Liver (tissue), 9 donors: ENCODE results near the gene HIPK1. TPM values are rescaled to one million over a fixed set of nuclear protein-coding genes. Genes with fewer than 3 reads are reported as not detected.
A peak's percentile ranks its signal among the peaks of the same experiment; 100 is the strongest.

Experiments used
- DNase-seq: peaks from one replicate; pipeline ENCODE4 v3.0.0-alpha.2; 2017; ENCODE audit warnings: low spot score
- H3K27ac ChIP-seq, 2 donors: one replicate each; pipeline ENCODE4 v1.7.0; 2013; ENCODE audit warnings: inconsistent platforms in 2 of 2, low read length in 2 of 2, control low read depth in 1 of 2, low read depth in 1 of 2, mild to moderate bottlenecking in 1 of 2
- H3K27me3 ChIP-seq, 4 donors: one replicate each; pipeline versions ENCODE4 v1.6.1 to v1.7.0; 2013; ENCODE audit warnings: low read length in 3 of 4, inconsistent platforms in 1 of 4, mild to moderate bottlenecking in 1 of 4, moderate library complexity in 1 of 4; ENCODE audit not compliant: control insufficient read depth in 4 of 4, insufficient read depth in 4 of 4
- H3K36me3 ChIP-seq, 4 donors: one replicate each; pipeline versions ENCODE4 v1.6.1 to v1.7.0; 2013; ENCODE audit warnings: low read length in 3 of 4, mild to moderate bottlenecking in 3 of 4, low read depth in 1 of 4, moderate library complexity in 1 of 4; ENCODE audit not compliant: control insufficient read depth in 4 of 4, insufficient read depth in 3 of 4
- H3K4me1 ChIP-seq, 4 donors: one replicate each; pipeline versions ENCODE4 v1.6.1 to v1.7.0; 2013; ENCODE audit warnings: low read length in 3 of 4, mild to moderate bottlenecking in 3 of 4, moderate library complexity in 1 of 4; ENCODE audit not compliant: control insufficient read depth in 4 of 4, insufficient read depth in 4 of 4
- H3K4me3 ChIP-seq, 3 donors: one replicate each; pipeline versions ENCODE4 v1.6.1 to v1.7.0; 2013; ENCODE audit warnings: low read length in 3 of 3, control low read depth in 1 of 3, low read depth in 1 of 3, mild to moderate bottlenecking in 1 of 3
- H3K9ac ChIP-seq, 2 donors: one replicate each; pipeline ENCODE4 v1.7.0; 2013; ENCODE audit warnings: low read length in 2 of 2, mild to moderate bottlenecking in 2 of 2, moderate library complexity in 2 of 2, control low read depth in 1 of 2, low read depth in 1 of 2
- H3K9me3 ChIP-seq, 4 donors: one replicate each; pipeline versions ENCODE4 v1.6.1 to v1.7.0; 2013; ENCODE audit warnings: low read length in 3 of 4; ENCODE audit not compliant: control insufficient read depth in 4 of 4
- EGR1 ChIP-seq, 2 donors: IDR thresholded peaks; 2 replicates each; pipeline ENCODE4 v1.6.1; 2016 to 2018; ENCODE audit warnings: antibody characterized with exemption in 2 of 2, low read depth in 2 of 2
- FOXA1 ChIP-seq: IDR thresholded peaks from 2 replicates; pipeline ENCODE4 v1.6.1; 2016; ENCODE audit warnings: antibody characterized with exemption
- FOXA2 ChIP-seq: IDR thresholded peaks from 2 replicates; pipeline ENCODE4 v1.6.1; 2016; ENCODE audit warnings: antibody characterized with exemption
- GABPA ChIP-seq, 2 donors: IDR thresholded peaks in 1 of 2; conservative IDR thresholded peaks in 1 of 2; 2 replicates each; pipeline ENCODE4 v1.6.1; 2016; ENCODE audit warnings: antibody characterized with exemption in 2 of 2, mild to moderate bottlenecking in 1 of 2, moderate library complexity in 1 of 2
- HNF4A ChIP-seq, 2 donors: conservative IDR thresholded peaks; 2 replicates each; pipeline ENCODE4 v1.6.1; 2016; ENCODE audit warnings: antibody characterized with exemption in 2 of 2, mild to moderate bottlenecking in 2 of 2
- HNF4G ChIP-seq: IDR thresholded peaks from 2 replicates; pipeline ENCODE4 v1.6.1; 2016; ENCODE audit warnings: antibody characterized with exemption
- JUND ChIP-seq, 2 donors: IDR thresholded peaks; 2 replicates each; pipeline ENCODE4 v1.6.1; 2016; ENCODE audit warnings: antibody characterized with exemption in 2 of 2
- NR2F2 ChIP-seq: IDR thresholded peaks from 2 replicates; pipeline ENCODE4 v1.6.1; 2016; ENCODE audit warnings: antibody characterized with exemption
- RAD21 ChIP-seq, 2 donors: IDR thresholded peaks; 2 replicates each; pipeline ENCODE4 v1.6.1; 2016; ENCODE audit warnings: antibody characterized with exemption in 2 of 2, mild to moderate bottlenecking in 2 of 2
- RXRA ChIP-seq, 2 donors: IDR thresholded peaks; 2 replicates each; pipeline ENCODE4 v1.6.1; 2017 to 2018; ENCODE audit warnings: antibody characterized with exemption in 2 of 2, mild to moderate bottlenecking in 1 of 2
- SP1 ChIP-seq: IDR thresholded peaks from 2 replicates; pipeline ENCODE4 v1.6.1; 2018; ENCODE audit warnings: antibody characterized with exemption, mild to moderate bottlenecking
- TAF1 ChIP-seq: conservative IDR thresholded peaks from 2 replicates; pipeline ENCODE4 v1.6.1; 2016; ENCODE audit warnings: antibody characterized with exemption, mild to moderate bottlenecking
- YY1 ChIP-seq: IDR thresholded peaks from 2 replicates; pipeline ENCODE4 v1.6.1; 2016; ENCODE audit warnings: antibody characterized with exemption, mild to moderate bottlenecking
- WGBS: extraction: QIAGEN DNeasy Blood & Tissue Kit; methylation state at CpG from one replicate; pipeline ENCODE4 v1.1.7; 2013; 5-methylcytosine and 5-hydroxymethylcytosine counted together
- polyA plus RNA-seq, 2 donors: library from polyadenylated mRNA; stranded (reverse) in 1 of 2; unstranded in 1 of 2; fragments of 200-250 nt in 1 of 2; fragments of >200 nt in 1 of 2; fragmentation: Nextera tagmentation in 1 of 2; extraction: Ambion mirVana in 1 of 2; gene quantifications; one replicate each; pipeline versions ENCODE4 v1.2.1 to v1.2.3, GENCODE V29; 2013 to 2015
- total RNA-seq, 2 donors: library from RNA; depleted of rRNA; stranded (reverse); fragments of >200 nt; gene quantifications; one replicate each; pipeline ENCODE4 v1.2.3, GENCODE V29; 2014
- TF ChIP-seq, protein P1 (sequence below): IDR thresholded peaks from 2 replicates; pipeline ENCODE4 v1.6.1; 2016; ENCODE audit warnings: antibody characterized with exemption
- TF ChIP-seq, protein P2 (sequence below): IDR thresholded peaks from 2 replicates; pipeline ENCODE4 v1.6.1; 2016; ENCODE audit warnings: antibody characterized with exemption, mild to moderate bottlenecking
- TF ChIP-seq, protein P3 (sequence below): fragments of 150-350 bp; IDR thresholded peaks from 2 replicates; pipeline ENCODE4 v1.5.1; 2017; ENCODE audit warnings: improper control_type of control experiment, low read depth, low read length; ENCODE audit not compliant: missing input control
- TF ChIP-seq, protein P4 (sequence below): IDR thresholded peaks from 2 replicates; pipeline ENCODE4 v1.6.1; 2016; ENCODE audit warnings: antibody characterized with exemption
- TF ChIP-seq, protein P5 (sequence below): IDR thresholded peaks from 2 replicates; pipeline ENCODE4 v1.6.1; 2016; ENCODE audit warnings: antibody characterized with exemption
- donor health status: healthy.
- donor health status: healthy.
- donor health status: healthy.
- donor health status: healthy.
- donor health status: healthy.

The HIPK1 gene
- total and polyA plus RNA-seq, 4 donors, result 8.7 to 50.2 (median 15.1) TPM

DNA sequence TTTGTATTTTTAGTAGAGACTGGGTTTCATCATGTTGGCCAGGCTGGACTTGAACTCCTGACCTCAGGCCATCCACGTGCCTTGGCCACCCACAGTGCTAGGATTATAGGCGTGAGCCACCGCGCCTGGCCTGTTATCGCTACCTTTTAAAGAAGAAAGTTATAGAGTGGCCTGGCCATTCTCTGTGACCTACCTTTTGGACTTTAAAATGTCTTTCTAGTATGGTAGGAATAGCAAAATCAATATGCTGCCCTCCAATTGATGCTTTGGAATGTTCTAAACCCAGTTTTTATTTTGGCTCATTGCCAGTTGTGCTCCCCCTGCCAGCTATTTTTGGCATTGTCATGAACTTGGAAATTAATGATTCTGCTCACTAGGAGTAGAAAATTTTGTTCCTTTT is 19.9 kb downstream of the HIPK1 start (continued):
- TF ChIP-seq RAD21 (IDR thresholded peaks at IDR 0.05) (peak; percentile 43 to 51), HNF4A (conservative IDR thresholded peaks at IDR 0.05) (peak; percentile 58 to 71), NR2F2 (peak; percentile 36), FOXA2 (no peak)

DNA sequence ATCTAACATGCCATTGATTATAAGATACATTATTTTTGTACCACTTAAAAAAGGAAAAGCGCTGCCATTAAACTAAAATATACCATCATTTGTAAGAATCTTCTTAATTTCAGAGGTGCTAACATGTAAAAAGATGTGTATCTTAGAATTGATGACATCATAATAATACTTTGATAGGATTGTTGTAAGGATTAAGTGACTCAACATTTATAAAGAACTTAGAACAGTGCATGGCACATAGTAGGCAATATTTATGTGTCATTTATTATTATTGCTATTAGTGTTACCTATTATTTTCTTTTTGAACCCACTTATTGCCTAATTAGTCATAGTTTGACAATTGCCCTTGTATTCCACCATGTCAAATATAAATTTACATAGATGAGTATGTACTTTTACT is 21.8 kb downstream of the HIPK1 start:
- TF ChIP-seq TAF1, result no peak
- TF ChIP-seq, protein P1, sequence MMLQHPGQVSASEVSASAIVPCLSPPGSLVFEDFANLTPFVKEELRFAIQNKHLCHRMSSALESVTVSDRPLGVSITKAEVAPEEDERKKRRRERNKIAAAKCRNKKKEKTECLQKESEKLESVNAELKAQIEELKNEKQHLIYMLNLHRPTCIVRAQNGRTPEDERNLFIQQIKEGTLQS, result no peak
- TF ChIP-seq RAD21 (IDR thresholded peaks at IDR 0.05), result no peak
- no peak for TF ChIP-seq YY1
- TF ChIP-seq GABPA (IDR thresholded peaks at IDR 0.05 in 1 of 2, conservative IDR thresholded peaks at IDR 0.05 in 1 of 2), result no peak
- no peak for TF ChIP-seq FOXA1
- TF ChIP-seq HNF4G, result no peak
- TF ChIP-seq, protein P2, sequence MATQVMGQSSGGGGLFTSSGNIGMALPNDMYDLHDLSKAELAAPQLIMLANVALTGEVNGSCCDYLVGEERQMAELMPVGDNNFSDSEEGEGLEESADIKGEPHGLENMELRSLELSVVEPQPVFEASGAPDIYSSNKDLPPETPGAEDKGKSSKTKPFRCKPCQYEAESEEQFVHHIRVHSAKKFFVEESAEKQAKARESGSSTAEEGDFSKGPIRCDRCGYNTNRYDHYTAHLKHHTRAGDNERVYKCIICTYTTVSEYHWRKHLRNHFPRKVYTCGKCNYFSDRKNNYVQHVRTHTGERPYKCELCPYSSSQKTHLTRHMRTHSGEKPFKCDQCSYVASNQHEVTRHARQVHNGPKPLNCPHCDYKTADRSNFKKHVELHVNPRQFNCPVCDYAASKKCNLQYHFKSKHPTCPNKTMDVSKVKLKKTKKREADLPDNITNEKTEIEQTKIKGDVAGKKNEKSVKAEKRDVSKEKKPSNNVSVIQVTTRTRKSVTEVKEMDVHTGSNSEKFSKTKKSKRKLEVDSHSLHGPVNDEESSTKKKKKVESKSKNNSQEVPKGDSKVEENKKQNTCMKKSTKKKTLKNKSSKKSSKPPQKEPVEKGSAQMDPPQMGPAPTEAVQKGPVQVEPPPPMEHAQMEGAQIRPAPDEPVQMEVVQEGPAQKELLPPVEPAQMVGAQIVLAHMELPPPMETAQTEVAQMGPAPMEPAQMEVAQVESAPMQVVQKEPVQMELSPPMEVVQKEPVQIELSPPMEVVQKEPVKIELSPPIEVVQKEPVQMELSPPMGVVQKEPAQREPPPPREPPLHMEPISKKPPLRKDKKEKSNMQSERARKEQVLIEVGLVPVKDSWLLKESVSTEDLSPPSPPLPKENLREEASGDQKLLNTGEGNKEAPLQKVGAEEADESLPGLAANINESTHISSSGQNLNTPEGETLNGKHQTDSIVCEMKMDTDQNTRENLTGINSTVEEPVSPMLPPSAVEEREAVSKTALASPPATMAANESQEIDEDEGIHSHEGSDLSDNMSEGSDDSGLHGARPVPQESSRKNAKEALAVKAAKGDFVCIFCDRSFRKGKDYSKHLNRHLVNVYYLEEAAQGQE, result no peak
- TF ChIP-seq RXRA (IDR thresholded peaks at IDR 0.05), result no peak
- TF ChIP-seq, protein P3, sequence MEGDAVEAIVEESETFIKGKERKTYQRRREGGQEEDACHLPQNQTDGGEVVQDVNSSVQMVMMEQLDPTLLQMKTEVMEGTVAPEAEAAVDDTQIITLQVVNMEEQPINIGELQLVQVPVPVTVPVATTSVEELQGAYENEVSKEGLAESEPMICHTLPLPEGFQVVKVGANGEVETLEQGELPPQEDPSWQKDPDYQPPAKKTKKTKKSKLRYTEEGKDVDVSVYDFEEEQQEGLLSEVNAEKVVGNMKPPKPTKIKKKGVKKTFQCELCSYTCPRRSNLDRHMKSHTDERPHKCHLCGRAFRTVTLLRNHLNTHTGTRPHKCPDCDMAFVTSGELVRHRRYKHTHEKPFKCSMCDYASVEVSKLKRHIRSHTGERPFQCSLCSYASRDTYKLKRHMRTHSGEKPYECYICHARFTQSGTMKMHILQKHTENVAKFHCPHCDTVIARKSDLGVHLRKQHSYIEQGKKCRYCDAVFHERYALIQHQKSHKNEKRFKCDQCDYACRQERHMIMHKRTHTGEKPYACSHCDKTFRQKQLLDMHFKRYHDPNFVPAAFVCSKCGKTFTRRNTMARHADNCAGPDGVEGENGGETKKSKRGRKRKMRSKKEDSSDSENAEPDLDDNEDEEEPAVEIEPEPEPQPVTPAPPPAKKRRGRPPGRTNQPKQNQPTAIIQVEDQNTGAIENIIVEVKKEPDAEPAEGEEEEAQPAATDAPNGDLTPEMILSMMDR, result no peak
- no peak for TF ChIP-seq FOXA2
- TF ChIP-seq, protein P4, sequence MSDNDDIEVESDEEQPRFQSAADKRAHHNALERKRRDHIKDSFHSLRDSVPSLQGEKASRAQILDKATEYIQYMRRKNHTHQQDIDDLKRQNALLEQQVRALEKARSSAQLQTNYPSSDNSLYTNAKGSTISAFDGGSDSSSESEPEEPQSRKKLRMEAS, result no peak
- TF ChIP-seq, protein P5, sequence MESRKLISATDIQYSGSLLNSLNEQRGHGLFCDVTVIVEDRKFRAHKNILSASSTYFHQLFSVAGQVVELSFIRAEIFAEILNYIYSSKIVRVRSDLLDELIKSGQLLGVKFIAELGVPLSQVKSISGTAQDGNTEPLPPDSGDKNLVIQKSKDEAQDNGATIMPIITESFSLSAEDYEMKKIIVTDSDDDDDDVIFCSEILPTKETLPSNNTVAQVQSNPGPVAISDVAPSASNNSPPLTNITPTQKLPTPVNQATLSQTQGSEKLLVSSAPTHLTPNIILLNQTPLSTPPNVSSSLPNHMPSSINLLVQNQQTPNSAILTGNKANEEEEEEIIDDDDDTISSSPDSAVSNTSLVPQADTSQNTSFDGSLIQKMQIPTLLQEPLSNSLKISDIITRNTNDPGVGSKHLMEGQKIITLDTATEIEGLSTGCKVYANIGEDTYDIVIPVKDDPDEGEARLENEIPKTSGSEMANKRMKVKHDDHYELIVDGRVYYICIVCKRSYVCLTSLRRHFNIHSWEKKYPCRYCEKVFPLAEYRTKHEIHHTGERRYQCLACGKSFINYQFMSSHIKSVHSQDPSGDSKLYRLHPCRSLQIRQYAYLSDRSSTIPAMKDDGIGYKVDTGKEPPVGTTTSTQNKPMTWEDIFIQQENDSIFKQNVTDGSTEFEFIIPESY, result no peak
- no peak for TF ChIP-seq HNF4A (conservative IDR thresholded peaks at IDR 0.05)
- no peak for TF ChIP-seq EGR1 (IDR thresholded peaks at IDR 0.05; ENCODE audit: low read depth in 2 of 2)
- TF ChIP-seq NR2F2, result no peak
- TF ChIP-seq JUND (IDR thresholded peaks at IDR 0.05), result no peak
- TF ChIP-seq SP1, result no peak
- Histone ChIP-seq H3K4me1 (peaks cover 2 to 26% (median 19%) of the 10 kb centered on the region in 4 donors), H3K9me3 (no peaks in the 10 kb centered on the region), H3K4me3 (no peak overlapping the region), H3K9ac (no peak overlapping the region), H3K27me3 (no peaks in the 10 kb centered on the region), H3K27ac (no peak overlapping the region), H3K36me3 (peaks cover 2 to 6% (median 4%) of the 10 kb centered on the region in 4 donors)
- WGBS, result 99% methylated on average over 1 of the region's 1 CpG
- no peak for DNase-seq
